ENCODE measurements around the gene RSL24D1. TPM values are rescaled to one million over a fixed set of nuclear protein-coding genes. Genes with fewer than 3 reads are reported as not detected.

Gene RSL24D1
- total RNA-seq, 1 donor from 2014 or later = 113 TPM

DNA sequence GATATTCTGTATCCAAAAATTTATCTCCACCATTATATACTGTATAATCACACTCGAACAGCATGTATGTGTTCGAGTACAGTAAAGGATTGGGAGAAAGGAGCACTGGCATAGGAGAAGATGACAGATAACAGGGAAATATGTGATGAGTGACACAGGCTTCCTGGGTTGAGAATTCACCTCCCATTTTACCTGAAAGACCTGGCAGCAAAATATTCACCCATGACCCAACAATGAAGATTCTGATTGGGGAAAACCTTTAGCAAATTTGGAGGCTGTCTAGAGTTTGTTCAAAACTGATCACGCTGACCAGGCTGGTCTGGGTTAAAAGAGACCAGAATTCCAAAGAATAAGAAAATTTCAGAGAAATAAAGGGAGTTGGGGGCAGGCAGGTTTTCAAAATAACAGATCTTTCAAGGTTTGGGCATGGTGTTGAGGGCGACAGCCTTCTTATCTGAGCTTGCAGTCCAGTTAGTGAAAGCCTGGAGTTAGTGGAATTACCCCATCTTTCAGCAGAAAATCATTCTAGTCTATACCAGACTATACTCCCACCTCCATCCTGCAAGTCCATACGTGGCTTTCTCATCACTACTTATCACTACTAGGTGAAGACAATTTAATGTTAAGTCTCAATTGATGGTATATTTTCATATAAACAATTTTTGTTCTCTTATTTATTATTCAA lies 42.8 kb upstream of the RSL24D1 start:
- no peak overlapping the region for H3K4me3 ChIP-seq (ENCODE audit: low read depth, low read length)
- H3K27me3 ChIP-seq (ENCODE audit: control insufficient read depth, insufficient read depth, low read length) = no peaks in the 10 kb centered on the region
- DNase-seq (ENCODE audit: low read depth) = no peak
- H3K36me3 ChIP-seq (ENCODE audit: control insufficient read depth, insufficient read depth, low read length) = no peaks in the 10 kb centered on the region
- TF ChIP-seq, protein P1, sequence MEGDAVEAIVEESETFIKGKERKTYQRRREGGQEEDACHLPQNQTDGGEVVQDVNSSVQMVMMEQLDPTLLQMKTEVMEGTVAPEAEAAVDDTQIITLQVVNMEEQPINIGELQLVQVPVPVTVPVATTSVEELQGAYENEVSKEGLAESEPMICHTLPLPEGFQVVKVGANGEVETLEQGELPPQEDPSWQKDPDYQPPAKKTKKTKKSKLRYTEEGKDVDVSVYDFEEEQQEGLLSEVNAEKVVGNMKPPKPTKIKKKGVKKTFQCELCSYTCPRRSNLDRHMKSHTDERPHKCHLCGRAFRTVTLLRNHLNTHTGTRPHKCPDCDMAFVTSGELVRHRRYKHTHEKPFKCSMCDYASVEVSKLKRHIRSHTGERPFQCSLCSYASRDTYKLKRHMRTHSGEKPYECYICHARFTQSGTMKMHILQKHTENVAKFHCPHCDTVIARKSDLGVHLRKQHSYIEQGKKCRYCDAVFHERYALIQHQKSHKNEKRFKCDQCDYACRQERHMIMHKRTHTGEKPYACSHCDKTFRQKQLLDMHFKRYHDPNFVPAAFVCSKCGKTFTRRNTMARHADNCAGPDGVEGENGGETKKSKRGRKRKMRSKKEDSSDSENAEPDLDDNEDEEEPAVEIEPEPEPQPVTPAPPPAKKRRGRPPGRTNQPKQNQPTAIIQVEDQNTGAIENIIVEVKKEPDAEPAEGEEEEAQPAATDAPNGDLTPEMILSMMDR (IDR thresholded peaks at IDR 0.05; ENCODE audit: insufficient read depth, low read length, poor library complexity, severe bottlenecking) = no peak

DNA sequence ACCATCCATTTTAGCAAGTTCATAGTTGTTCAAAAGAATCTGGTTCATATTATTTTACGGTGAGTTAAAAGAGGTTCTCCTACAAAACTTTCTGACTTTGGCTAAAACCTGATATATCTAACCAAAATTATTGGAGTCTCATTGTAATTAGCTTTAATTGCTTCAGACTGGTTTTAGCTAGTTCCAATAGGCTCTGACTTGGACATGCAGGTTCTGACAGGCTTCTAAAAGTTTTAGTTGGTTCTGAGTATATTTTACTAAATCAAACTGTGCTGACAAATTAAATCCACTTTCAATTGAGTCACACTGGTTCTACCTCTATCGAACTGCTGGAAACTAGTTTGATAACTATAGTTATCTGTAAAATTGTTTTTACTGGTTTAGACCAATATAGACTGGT lies 42.1 kb upstream of the RSL24D1 start:
- Histone ChIP-seq H3K27me3 (ENCODE audit: control insufficient read depth, insufficient read depth, low read length) (no peaks in the 10 kb centered on the region), H3K4me3 (ENCODE audit: low read depth, low read length) (no peak overlapping the region), H3K36me3 (ENCODE audit: control insufficient read depth, insufficient read depth, low read length) (no peaks in the 10 kb centered on the region)
- DNase-seq (ENCODE audit: low read depth) = no peak
- TF ChIP-seq, protein P1 (IDR thresholded peaks at IDR 0.05; ENCODE audit: insufficient read depth, low read length, poor library complexity, severe bottlenecking) = no peak

- TF ChIP-seq, protein P1 (IDR thresholded peaks at IDR 0.05; ENCODE audit: insufficient read depth, low read length, poor library complexity, severe bottlenecking) = no peak
- H3K36me3 ChIP-seq (ENCODE audit: control insufficient read depth, insufficient read depth, low read length) = no peaks in the 10 kb centered on the region
- no peak for DNase-seq (ENCODE audit: low read depth)
Measured at GRCh38 chr15:55237219-55238130, 40.7 kb upstream of the RSL24D1 start.

DNA sequence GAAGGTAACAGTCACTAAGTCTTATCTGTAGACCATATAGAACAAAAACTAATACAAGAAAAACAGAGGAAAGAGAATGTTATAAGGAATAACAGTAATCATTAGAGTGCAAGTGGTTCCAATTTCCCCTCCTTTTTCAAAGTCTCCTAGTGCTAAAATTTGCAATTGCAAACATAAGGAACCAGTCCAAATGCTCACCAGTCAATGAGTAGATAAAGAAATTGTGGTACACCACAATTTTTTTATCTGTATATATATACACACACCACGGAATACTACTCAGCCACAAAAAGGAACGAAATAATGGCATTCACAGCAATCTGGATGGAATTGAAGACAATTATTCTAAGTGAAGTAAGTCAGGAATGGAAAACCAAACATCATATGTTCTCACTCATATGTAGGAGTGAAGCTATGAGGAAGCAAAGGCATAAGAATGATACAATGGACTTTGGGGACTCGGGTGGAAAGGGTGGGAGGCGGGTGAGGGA lies 38.9 kb upstream of the RSL24D1 start:
- Histone ChIP-seq H3K27me3 (ENCODE audit: control insufficient read depth, insufficient read depth, low read length) (no peaks in the 10 kb centered on the region), H3K36me3 (ENCODE audit: control insufficient read depth, insufficient read depth, low read length) (no peaks in the 10 kb centered on the region), H3K4me3 (ENCODE audit: low read depth, low read length) (no peak overlapping the region)
- no peak for DNase-seq (ENCODE audit: low read depth)
- TF ChIP-seq, protein P1 (IDR thresholded peaks at IDR 0.05; ENCODE audit: insufficient read depth, low read length, poor library complexity, severe bottlenecking) = no peak

More at GRCh38 chr15:55237219-55238130, 40.7 kb upstream of the RSL24D1 start:
- H3K4me3 ChIP-seq (ENCODE audit: low read depth, low read length) = no peak overlapping the region
- no peaks in the 10 kb centered on the region for H3K27me3 ChIP-seq (ENCODE audit: control insufficient read depth, insufficient read depth, low read length)

DNA sequence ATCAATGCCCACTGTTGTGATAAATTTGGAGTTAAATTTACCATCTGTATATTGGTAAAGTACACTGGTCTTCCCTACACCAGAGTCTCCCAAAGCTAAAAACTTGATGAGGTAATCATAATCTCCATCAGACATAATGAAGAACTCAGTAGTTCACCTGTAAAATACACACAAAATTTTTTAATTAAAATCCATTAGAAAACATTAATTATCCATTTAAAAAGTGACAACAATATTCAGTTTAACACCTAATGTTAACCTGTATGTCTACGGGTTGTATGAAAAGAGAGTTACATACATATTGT lies 38.0 kb upstream of the RSL24D1 start:
- TF ChIP-seq, protein P1 (IDR thresholded peaks at IDR 0.05; ENCODE audit: insufficient read depth, low read length, poor library complexity, severe bottlenecking) = no peak
- no peak for DNase-seq (ENCODE audit: low read depth)
- H3K36me3 ChIP-seq (ENCODE audit: control insufficient read depth, insufficient read depth, low read length) = no peaks in the 10 kb centered on the region
- H3K27me3 ChIP-seq (ENCODE audit: control insufficient read depth, insufficient read depth, low read length) = no peaks in the 10 kb centered on the region
- H3K4me3 ChIP-seq (ENCODE audit: low read depth, low read length) = no peak overlapping the region

Data from kidney epithelial cell (primary cell).